ENCODE measurements around the gene C12orf76.
A peak's percentile ranks its signal among the peaks of the same experiment; 100 is the strongest.

GRCh38 chr12:109995686-109996482, 52.4 kb downstream of the C12orf76 start, which contains the start of gene GIT2:
- no peak for TF ChIP-seq POLR2A (IDR thresholded peaks at IDR 0.05; ENCODE audit: low read depth, low read length)
- TF ChIP-seq CTCF (conservative IDR thresholded peaks at IDR 0.05; ENCODE audit: low read depth, low read length) = 0 out of 2 replicates have a peak, but pooled peaks have one; percentile 4
- TF ChIP-seq, protein P1, sequence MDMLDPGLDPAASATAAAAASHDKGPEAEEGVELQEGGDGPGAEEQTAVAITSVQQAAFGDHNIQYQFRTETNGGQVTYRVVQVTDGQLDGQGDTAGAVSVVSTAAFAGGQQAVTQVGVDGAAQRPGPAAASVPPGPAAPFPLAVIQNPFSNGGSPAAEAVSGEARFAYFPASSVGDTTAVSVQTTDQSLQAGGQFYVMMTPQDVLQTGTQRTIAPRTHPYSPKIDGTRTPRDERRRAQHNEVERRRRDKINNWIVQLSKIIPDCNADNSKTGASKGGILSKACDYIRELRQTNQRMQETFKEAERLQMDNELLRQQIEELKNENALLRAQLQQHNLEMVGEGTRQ (IDR thresholded peaks at IDR 0.05; ENCODE audit: low read depth, low read length) = peak; percentile 96
- no peak for TF ChIP-seq RAD21 (IDR thresholded peaks at IDR 0.05; ENCODE audit: low read length)
- TF ChIP-seq, protein P2, sequence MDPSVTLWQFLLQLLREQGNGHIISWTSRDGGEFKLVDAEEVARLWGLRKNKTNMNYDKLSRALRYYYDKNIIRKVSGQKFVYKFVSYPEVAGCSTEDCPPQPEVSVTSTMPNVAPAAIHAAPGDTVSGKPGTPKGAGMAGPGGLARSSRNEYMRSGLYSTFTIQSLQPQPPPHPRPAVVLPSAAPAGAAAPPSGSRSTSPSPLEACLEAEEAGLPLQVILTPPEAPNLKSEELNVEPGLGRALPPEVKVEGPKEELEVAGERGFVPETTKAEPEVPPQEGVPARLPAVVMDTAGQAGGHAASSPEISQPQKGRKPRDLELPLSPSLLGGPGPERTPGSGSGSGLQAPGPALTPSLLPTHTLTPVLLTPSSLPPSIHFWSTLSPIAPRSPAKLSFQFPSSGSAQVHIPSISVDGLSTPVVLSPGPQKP (IDR thresholded peaks at IDR 0.05; ENCODE audit: borderline replicate concordance, low read depth, low read length) = no peak
- TF ChIP-seq CHD1 (IDR thresholded peaks at IDR 0.05; ENCODE audit: low read depth, low read length) = no peak
- no peak for TF ChIP-seq MAZ (IDR thresholded peaks at IDR 0.05; ENCODE audit: borderline replicate concordance, low read depth, low read length)
- no peak for TF ChIP-seq MAFK (IDR thresholded peaks at IDR 0.05; ENCODE audit: low read depth, low read length)
- no peak for TF ChIP-seq RFX5 (IDR thresholded peaks at IDR 0.05; ENCODE audit: low read depth, low read length)
